HG03460 (cell line): ENCODE results near the gene ZNF860.
"Not testable (repeated sequence)": the region's sequence is repeated elsewhere in the genome, so short reads cannot be mapped to it uniquely, and the experiment has no call there.

Experiments used
- ATAC-seq: cut with Tn5 transposase; IDR thresholded peaks from one replicate; pipeline ENCODE4 v1.9.1; 2021; ENCODE audit not compliant: unreplicated experiment

The ZNF860 gene

DNA sequence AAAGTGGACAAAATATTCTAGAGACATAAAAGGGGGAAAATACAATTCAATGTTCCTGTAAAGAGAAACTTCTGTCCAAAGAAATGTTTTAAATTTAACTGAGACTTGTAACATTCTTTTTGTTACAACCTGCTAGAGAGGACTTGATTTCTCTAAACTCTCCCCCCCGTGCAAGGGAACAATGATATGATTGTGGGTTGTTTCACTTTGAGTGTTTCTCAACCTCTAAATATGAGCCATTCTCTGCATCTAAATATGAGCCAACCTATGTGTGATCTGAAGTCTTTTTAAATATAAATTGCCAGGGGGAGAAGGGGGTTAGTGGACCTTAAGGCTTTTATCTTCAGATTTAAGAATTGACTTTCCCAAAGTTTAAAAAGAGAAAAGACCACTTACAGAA lies 14.6 kb downstream of the ZNF860 start:
- no peak for ATAC-seq

DNA sequence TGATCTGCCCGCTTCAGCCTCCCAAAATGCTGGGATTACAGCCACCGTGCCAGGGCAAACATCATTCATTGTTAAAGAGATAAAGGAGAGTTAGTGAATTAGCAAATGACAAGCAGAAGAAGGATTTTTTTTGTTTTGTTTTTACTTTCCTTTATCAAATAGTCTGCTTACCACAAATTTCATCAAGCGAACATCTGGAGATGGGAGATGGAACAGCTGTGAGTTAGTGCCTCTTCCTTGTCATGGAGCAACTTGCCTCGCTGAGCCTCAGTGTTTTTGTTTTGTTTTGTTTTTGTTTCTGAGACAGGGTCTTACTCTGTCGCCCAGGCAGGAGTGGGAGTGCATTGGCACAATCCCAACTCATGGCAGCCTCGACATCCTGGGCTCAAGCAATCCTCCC lies 15.9 kb downstream of the ZNF860 start:
- ATAC-seq = no peak

DNA sequence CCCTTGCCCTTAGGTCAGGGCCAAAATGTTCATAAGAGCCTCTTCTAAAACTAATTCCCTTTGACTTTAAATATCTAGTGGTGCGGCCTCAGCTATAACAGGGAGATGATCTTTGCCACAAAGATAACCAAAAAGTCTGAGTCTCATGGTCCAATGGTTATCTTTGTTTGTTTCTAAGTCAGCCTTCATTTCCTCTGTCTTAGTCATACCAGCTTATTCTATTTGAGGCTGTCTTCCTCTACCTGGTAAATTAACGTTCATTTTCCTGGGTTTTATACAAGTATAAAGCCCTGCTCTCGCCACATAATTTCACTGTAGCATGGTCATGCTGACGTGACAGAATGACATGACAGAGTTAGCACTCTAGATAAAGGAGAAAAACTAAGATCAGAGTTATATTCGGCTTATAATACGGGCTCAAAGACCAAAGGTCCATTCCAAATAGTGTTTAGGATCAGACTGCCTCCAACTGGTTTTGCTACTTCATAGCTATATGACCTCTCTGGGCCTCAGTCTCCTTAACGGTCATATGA lies 18.4 kb downstream of the ZNF860 start:
- ATAC-seq = no peak

DNA sequence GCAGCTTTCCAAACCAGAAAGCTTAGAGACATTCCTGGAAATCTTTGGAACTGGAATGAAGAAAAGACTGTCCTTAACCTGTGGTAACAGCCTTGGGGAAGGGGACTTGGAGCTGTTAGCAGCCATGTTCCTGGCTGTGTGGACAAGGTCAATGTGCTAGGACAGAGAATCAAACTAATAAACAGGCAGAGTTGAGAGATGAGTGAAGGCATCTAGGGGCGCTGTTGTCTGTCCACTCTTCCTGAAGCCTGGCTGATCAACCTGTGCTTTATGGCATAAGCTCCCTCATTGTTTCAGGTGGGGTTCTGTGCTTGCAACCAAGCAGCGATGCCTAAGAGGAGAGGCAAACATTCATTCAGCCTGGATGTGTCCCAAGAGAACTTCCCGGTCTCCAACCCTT lies 19.3 kb downstream of the ZNF860 start:
- no peak for ATAC-seq

DNA sequence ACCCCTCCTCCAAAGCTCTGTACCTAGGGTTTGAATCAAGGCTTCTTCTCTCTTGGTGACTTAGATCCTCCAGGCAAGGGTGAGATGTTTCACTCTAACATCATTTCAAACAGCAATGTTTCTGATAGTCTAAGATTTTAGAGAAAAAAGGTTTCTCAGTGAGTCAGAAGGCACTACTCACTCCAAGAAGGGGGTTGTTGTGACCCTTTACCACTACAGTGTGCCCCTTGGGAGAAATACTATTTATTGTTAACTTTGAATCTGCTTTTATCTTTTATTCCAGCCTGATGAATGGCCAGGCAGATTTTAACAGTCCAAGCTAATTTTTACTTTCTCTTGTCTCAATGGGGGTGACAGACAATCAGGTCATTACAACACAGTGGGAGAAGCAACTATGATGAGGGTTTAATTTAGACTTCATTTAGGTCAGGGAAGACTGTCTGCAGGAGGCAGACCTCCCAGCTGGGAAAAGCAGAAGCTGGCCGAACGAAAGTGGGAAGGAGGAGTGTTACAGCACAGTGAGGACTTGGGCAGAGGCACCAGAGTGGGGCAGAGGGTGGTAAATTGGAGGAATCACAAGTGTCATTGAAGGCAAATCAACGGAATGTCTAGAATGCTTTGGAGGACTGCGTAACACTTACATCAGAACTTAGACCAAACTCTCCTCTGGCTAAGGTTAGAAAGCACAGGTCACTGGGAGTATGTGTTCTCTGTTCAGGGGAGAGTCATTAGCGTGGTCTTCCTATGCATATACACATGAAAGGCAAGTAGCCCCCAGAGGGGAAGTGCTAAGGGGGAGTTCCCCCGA lies 21.2 kb downstream of the ZNF860 start:
- no peak for ATAC-seq

DNA sequence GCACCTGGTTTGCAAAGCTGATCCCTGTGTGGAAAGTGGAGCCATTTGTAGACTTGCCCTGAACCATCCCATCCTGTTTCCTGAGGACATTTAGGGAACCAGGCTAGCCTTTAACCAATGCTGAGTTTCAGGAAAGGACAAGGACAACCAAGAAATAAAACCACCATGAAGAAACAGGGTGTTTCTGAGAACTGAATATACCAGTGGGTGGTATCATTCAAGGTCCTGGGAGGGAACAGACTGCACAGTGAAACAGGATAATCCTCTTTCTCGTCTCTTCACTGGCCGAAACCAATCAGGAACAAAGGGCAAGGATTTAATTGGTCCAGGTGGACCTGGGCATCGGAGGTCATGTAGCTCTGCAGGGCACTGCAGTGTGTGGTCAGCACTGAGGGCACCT lies 21.8 kb downstream of the ZNF860 start:
- no peak for ATAC-seq

DNA sequence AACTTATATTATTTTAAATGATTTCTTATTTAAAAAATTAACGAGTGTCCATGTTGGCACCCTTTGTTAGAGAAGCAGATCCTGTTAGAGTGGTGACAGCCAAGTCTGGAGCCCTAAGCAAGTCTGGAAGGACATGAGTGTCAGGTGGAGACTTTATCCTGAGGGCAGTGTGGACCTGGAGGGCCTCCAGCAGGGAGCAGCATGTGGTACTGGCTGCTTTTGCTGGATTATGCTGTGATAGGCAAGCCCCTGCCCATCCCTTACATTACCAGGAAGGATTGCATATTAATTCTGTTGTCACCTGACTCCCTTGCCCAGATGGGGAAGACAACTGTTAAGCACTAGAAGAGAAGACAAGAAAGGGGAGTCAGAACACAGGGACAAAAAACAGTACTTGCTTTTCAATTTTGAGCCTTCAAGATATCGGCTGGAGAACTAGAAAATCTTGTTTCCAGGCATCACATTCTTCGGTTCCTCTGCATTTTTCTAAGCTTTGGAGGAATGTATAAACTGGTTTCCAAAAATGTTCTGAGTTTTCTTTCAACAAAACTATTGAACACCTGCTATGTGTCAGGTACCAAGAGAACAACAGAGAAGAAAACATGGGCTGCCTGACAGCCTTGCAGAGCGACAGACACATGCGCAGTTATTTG lies 22.7 kb downstream of the ZNF860 start:
- ATAC-seq = no peak

DNA sequence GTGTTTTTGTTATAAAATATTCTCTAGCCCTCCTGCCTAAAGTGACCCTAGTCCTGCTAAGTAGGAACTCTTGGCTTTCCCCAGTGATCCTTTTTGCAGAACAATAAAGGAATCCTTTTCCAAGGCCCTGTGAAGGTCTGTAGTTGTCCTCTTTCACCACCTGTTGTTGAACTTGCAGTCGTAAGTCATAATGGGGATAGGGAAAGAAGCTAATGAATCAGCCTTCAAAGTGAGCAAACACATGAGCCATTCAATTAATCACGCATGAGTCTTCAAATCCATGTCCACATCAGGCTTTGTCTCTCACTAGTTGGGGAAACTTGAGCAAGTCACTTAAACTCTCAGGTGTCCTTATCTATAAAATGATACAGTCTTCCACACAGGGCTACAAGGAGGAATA lies 27.6 kb downstream of the ZNF860 start:
- ATAC-seq = no peak

DNA sequence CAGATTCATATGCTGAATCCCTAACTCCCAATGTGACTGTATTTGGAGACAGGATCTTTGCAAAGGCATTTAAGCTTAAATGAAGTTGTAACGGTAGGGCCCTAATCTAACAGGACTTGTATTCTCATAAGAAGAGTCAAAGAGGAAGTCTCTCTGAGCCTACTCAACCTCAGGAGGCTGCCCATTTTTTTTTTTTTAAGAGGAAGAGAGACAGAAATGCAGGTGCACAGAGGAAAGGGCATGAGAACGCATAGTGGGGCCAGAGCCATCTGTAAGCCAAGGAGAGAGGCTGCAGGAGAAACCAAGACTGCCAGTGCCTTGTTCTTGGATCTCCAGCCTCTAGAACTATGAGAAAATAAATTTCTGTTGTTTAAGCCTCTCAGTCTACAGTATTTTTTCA lies 28.4 kb downstream of the ZNF860 start:
- ATAC-seq = no peak

DNA sequence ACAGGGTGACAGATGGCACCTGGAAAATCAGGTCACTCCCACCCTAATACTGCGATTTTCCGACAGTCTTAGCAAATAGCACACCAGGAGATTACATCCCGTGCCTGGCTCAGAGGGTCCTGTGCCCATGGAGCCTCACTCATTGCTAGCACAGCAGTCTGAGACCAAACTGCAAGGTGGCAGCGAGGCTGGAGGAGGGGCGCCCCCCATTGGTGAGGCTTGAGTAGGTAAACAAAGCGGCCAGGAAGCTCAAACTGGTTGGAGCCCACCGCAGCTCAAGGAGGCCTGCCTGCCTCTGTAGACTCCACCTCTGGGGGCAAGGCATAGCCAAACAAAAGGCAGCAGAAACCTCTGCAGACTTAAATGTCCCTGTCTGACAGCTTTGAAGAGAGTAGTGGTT lies 29.1 kb downstream of the ZNF860 start:
- ATAC-seq = not testable (repeated sequence)

DNA sequence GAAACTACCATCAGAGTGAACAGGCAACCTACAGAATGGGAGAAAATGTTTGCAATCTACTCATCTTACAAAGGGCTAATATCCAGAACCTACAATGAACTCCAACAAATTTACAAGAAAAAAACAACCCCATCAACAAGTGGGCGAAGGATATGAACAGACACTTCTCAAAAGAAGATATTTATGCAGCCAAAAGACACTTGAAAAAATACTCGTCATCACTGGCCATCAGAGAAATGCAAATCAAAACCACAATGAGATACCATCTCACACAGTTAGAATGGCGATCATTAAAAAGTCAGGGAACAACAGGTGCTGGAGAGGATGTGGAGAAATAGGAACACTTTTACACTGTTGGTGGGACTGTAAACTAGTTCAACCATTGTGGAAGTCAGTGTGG lies 34.1 kb downstream of the ZNF860 start:
- ATAC-seq = not testable (repeated sequence)

DNA sequence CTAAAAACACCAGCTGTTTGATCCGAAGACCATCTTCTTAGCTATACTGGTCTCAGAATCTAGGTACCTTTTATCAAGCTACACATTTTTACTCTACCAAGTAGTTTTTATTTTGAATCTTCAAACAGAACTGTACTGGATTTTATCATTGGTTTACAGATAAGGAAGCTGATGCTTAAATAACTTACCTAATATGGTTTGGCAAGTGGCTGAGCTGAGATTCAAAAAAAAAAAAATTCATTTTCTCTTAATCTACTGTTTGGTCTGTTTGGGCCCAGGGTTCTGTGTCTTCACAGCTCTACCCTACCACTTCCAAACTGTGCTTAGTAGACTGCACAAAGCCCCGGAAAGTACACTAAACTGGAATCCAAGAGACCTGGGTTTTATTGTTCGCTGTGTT lies 35.7 kb downstream of the ZNF860 start:
- no peak for ATAC-seq

DNA sequence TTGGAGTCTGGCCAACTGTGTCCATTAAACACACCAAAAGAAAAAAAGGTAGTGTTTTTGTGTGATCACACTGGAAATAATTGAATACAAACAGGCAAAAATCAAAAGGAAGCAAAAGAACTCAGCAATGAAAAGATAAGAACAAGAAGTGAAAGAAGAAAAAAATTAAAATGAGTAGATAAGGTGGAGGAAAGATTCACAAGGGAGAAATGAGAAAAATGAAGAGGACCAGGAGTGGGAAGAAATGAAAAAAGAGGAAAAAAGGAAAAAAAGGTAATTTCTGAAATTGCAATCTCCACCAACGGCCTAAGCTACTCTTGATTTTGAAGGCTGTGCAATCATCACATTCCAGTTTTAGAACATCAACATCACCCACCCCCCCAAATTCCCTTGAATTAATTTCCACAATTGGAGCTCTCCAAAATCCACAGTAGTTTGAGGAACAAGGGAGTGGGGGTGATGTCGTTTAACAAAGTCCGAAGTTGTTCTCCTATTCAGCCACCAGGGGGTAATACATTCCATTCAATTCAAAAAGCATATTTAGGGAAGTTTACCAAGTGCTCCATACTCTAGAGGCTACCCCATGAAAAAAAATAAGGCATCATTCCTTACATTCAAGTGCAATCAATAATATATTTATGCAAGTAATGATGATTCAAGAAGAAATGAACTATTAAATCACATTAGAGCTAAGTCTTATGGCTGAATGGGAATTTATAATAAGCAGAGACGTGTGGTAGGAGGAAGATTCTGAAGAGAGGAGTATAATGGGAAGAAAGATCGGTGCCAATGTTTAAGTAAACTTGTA lies 37.4 kb downstream of the ZNF860 start:
- no peak for ATAC-seq

DNA sequence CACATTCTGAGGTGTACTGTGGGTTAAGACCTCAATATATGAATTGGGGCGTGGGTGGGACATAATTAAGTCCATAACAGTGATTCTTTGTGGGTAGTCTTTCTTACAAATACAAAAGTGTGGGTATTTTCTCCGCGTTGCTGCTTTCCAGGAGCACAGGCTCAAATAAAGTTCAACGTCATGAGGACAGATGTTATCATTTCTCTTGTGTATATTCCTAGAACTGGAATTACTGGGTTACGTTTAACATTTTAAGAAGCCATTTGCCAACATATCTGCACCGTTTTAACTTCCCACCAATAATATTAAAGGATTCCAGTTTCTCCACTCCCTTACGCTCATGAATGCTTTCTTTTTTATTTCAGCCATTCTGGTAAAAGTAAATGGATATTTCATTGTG lies 39.6 kb downstream of the ZNF860 start:
- no peak for ATAC-seq

DNA sequence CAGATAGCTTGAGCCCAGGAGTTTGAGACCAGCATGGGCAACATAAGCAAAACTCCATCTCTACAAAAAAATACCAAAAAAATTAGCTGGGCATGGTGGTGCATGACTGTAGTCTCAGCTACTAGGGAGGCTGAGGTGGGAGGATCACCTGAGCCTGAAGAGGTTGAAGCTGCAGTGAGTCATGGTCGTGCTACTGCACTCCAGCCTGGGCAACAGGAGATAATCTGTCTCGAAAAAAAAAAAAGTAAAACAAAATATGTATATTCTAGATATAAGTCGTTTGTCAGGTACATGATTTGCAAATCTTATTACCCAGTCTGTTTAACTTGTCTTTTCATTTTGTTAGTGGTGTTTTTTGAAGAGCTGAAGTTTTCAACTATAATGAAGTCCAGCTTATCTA lies 40.2 kb downstream of the ZNF860 start:
- no peak for ATAC-seq

DNA sequence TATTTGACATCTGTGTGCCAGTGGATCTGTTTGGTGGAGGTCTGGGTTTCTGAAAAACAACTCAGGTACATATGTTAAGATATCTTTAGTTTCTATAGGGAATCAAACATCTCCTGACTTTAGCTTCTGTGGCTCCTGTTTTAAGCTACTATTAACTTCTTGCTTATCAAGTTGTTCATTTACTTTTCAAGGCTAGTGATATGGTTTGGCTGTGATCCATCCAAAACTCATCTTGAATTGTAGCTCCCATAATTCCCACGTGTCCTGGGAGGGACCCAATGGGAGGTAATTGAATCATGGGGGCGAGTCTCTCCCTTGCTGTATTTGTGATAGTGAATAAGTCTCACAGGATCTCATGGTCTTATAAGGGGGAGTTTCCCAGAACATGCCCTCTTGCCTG lies 41.4 kb downstream of the ZNF860 start:
- ATAC-seq = no peak

DNA sequence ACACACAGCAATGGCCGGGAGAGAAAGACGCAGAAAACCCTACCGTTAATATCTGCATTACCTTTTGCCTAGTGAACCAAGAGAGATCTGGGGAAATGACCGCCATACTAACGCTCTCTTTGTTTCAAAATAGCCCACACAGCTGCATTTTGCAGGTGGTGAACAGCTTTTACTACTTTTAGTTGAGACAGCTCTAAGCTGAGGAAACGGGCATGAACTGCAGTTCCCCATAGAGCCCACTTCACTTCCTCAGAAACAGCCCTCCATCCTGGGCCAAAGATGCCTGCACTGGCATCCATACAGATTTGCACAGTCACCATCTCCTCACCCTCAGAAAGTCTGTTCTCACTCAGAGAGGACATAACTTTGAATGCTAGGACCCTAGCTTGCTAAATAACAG lies 45.0 kb downstream of the ZNF860 start:
- no peak for ATAC-seq

DNA sequence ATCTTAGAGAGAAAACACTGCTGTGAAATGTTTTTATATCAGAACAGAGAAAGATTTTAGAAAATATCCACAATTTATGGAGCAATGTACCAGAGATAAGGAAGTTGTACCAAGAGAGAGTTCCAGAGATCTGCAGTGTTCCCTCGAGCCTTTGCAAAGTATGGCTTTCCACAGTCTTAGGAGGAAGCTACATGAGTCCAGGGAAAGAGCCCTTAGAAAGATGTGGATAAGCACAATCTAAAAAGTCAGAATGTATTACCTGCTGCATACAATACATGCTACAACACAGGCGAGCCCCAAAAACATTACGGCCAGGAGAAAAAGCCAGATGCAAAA lies 56.4 kb downstream of the ZNF860 start:
- ATAC-seq = no peak

DNA sequence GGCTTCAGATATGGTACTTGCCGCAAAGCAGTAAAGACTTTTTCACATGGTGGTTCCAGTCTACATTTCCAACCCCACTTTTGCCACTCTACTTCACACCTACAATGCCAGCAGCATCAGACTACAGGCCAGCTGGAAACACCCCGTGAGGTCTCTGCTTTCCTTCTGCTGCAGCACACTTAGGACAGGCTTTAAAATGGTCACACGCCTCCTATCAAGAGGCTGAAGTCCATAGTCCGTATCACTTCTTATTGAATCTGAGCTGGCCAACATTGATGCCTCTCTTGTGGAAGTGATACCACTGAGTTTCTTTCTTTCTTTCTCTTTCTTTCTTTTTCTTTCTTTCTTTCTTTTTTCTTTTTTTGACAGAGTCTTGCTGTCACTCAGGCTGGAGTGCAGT lies 59.8 kb downstream of the ZNF860 start:
- no peak for ATAC-seq
